Breast epithelium (tissue), 4 donors: Measurements from ENCODE around the gene ZNF691. TPM values are rescaled to one million over a fixed set of nuclear protein-coding genes. Genes with fewer than 3 reads are reported as not detected.
"Not testable (repeated sequence)": the region's sequence is repeated elsewhere in the genome, so short reads cannot be mapped to it uniquely, and the experiment has no call there.

Source experiments
- DNase-seq, 2 donors: peaks; one replicate each; pipeline ENCODE4 v3.0.0-alpha.2; 2019; ENCODE audit warnings: low spot score in 2 of 2
- H3K27ac ChIP-seq, 2 donors: fragments of 200-600 bp; sonication (generic) in 1 of 2; one replicate each; pipeline ENCODE4 v1.5.1; 2016 to 2019; ENCODE audit warnings: mild to moderate bottlenecking in 1 of 2
- H3K27me3 ChIP-seq, 2 donors: fragments of 200-600 bp; sonication (generic) in 1 of 2; one replicate each; pipeline versions ENCODE4 v1.5.1 to v1.6.0; 2017 to 2019; ENCODE audit warnings: control low read depth in 1 of 2, mild to moderate bottlenecking in 1 of 2
- H3K36me3 ChIP-seq: fragments of 200-600 bp; one replicate; pipeline ENCODE4 v1.5.1; 2019
- H3K4me1 ChIP-seq, 2 donors: fragments of 200-600 bp; sonication (generic); one replicate each; pipeline ENCODE4 v1.5.1; 2016 to 2019; ENCODE audit warnings: control low read depth in 1 of 2
- H3K4me3 ChIP-seq, 3 donors: fragments of 200-600 bp; sonication (generic); 1 replicate in 2 of 3; 2 replicates in 1 of 3; pipeline ENCODE4 v1.5.1; 2016 to 2019; ENCODE audit warnings: mild to moderate bottlenecking in 3 of 3, moderate library complexity in 2 of 3
- H3K9me3 ChIP-seq, 2 donors: fragments of 200-600 bp; sonication (generic) in 1 of 2; one replicate each; pipeline ENCODE4 v1.5.1; 2016 to 2019; ENCODE audit warnings: control low read depth in 1 of 2
- CTCF ChIP-seq, 3 donors: fragments of 450-650 bp; IDR thresholded peaks; one replicate each; pipeline ENCODE4 v1.5.1; 2016 to 2017; ENCODE audit warnings: antibody characterized with exemption in 3 of 3, mild to moderate bottlenecking in 3 of 3, moderate library complexity in 3 of 3
- POLR2A ChIP-seq: fragments of 450-650 bp; IDR thresholded peaks from one replicate; pipeline ENCODE4 v1.6.1; 2016; ENCODE audit warnings: antibody characterized with exemption, mild to moderate bottlenecking, moderate library complexity
- POLR2AphosphoS5 ChIP-seq, 3 donors: sonication (generic); formaldehyde crosslinking; IDR thresholded peaks; one replicate each; pipeline ENCODE4 v1.6.1; 2017; ENCODE audit warnings: antibody characterized with exemption in 3 of 3
- intact Hi-C: fragments of 100-400 bp; cut with DNase I; formaldehyde crosslinking; loops from one replicate; pipeline ENCODE4 v1.15.1; 2023; ENCODE audit warnings: low total_unique reads
- total RNA-seq, 3 donors: library from RNA; depleted of rRNA; stranded (reverse); fragments of >200 nt; gene quantifications; one replicate each; pipeline ENCODE4 v1.1.0, GENCODE V29; 2016

ZNF691 gene
- total RNA-seq, 3 donors from 2014 or later, result 5.8 to 18.4 (median 10.5) TPM

- Histone ChIP-seq H3K9me3 (no peaks in the 10 kb centered on the region), H3K4me1 (no peaks in the 10 kb centered on the region), H3K27me3 (no peaks in the 10 kb centered on the region), H3K27ac (no peak overlapping the region), H3K4me3 (no peak overlapping the region), H3K36me3 (no peaks in the 10 kb centered on the region)
- TF ChIP-seq POLR2AphosphoS5 (IDR thresholded peaks at IDR 0.05), result no peak
- TF ChIP-seq POLR2A, result no peak
- intact Hi-C loops, result no loop called here
- no peak for DNase-seq
Measured at GRCh38 chr1:42806593-42806992, 39.8 kb upstream of the ZNF691 start.

GRCh38 chr1:42807056-42807668, 39.3 kb upstream of the ZNF691 start:
- H3K9me3 ChIP-seq, result no peaks in the 10 kb centered on the region
- no peaks in the 10 kb centered on the region for H3K36me3 ChIP-seq
- H3K4me3 ChIP-seq, result no peak overlapping the region
- H3K27ac ChIP-seq, result no peak overlapping the region
- H3K4me1 ChIP-seq, result no peaks in the 10 kb centered on the region
- DNase-seq, result no peak
- intact Hi-C loops, result no loop called here
- H3K27me3 ChIP-seq, result no peaks in the 10 kb centered on the region
- TF ChIP-seq POLR2AphosphoS5 (IDR thresholded peaks at IDR 0.05) (no peak), POLR2A (no peak), CTCF (IDR thresholded peaks at IDR 0.05) (no peak)

GRCh38 chr1:42814815-42815214, 31.6 kb upstream of the ZNF691 start:
- H3K36me3 ChIP-seq, H3K27me3 ChIP-seq, H3K4me1 ChIP-seq, H3K27ac ChIP-seq, DNase-seq, H3K4me3 ChIP-seq, intact Hi-C loops, H3K9me3 ChIP-seq: not testable (repeated sequence)

- no peaks in the 10 kb centered on the region for H3K9me3 ChIP-seq
- H3K36me3 ChIP-seq, result no peaks in the 10 kb centered on the region
- H3K27me3 ChIP-seq, result no peaks in the 10 kb centered on the region
- peaks cover 0 to 7% of the 10 kb centered on the region in 2 donors for H3K4me1 ChIP-seq
- no peak for DNase-seq
- peak overlapping the region; percentile 68 to 73 (median 69) for H3K4me3 ChIP-seq
- H3K27ac ChIP-seq, result peak overlapping the region; percentile 92 to 98
- intact Hi-C loops, result no loop called here
- TF ChIP-seq POLR2AphosphoS5 (IDR thresholded peaks at IDR 0.05), result no peak
- no peak for TF ChIP-seq CTCF (IDR thresholded peaks at IDR 0.05)
- no peak for TF ChIP-seq POLR2A
Measured at GRCh38 chr1:42815941-42816584, 30.4 kb upstream of the ZNF691 start.

GRCh38 chr1:42816585-42817439, 29.6 kb upstream of the ZNF691 start, which contains the start of the genes ERMAP and SVBP:
Gene ERMAP (plus strand): TSS chr1:42817122. CDS start chr1:42830449, 13,327 bp downstream.
Gene SVBP (minus strand): TSS chr1:42817397. CDS start chr1:42816544, 853 bp downstream.
- Histone ChIP-seq H3K4me1 (peaks cover 0 to 7% of the 10 kb centered on the region in 2 donors), H3K36me3 (no peaks in the 10 kb centered on the region), H3K27ac (peak within 1 kb of the TSS; percentile 92 to 98), H3K27me3 (no peaks in the 10 kb centered on the region), H3K9me3 (no peaks in the 10 kb centered on the region), H3K4me3 (peak within 1 kb of the TSS; percentile 68 to 73 (median 69))
- DNase-seq, result peak; percentile 81 to 92
- intact Hi-C loops, result no loop called here
- TF ChIP-seq POLR2A, result no peak
- TF ChIP-seq CTCF (IDR thresholded peaks at IDR 0.05), result no peak
- peak; percentile 65 to 69 (median 69) for TF ChIP-seq POLR2AphosphoS5 (IDR thresholded peaks at IDR 0.05)
